Right renal pelvis (tissue), 4 donors: ENCODE measurements around the gene ABCA1. TPM values are rescaled to one million over a fixed set of nuclear protein-coding genes. Genes with fewer than 3 reads are reported as not detected.
"Not testable (repeated sequence)": the region's sequence is repeated elsewhere in the genome, so short reads cannot be mapped to it uniquely, and the experiment has no call there.

Experiments
- DNase-seq, 4 donors: peaks; one replicate each; pipeline ENCODE4 v3.0.0-alpha.2; 2013; ENCODE audit warnings: low read depth in 4 of 4, low spot score in 3 of 4, missing footprints in 1 of 4
- polyA plus RNA-seq, 4 donors: library from polyadenylated mRNA; unstranded; fragments of 120-200 nt; gene quantifications; one replicate each; pipeline ENCODE4 v1.2.1, GENCODE V29; 2013; ENCODE audit not compliant: insufficient read length in 4 of 4

Gene ABCA1
- polyA plus RNA-seq, 4 donors: 6.8 to 11.3 (median 9.7) TPM

GRCh38 chr9:104774831-104775573, 153.0 kb downstream of the ABCA1 start:
- DNase-seq: no peak

- DNase-seq: no peak
These were observed 153.8 kb downstream of the ABCA1 start for GRCh38 chr9:104774132-104774531.

GRCh38 chr9:104772714-104773510, 155.0 kb downstream of the ABCA1 start:
- no peak for DNase-seq

- DNase-seq: no peak
These were observed 158.3 kb downstream of the ABCA1 start for GRCh38 chr9:104769655-104770054.

- not testable (repeated sequence) for DNase-seq
These were observed 158.9 kb downstream of the ABCA1 start for GRCh38 chr9:104769029-104769428.

- no peak for DNase-seq
These were observed 160.4 kb downstream of the ABCA1 start for GRCh38 chr9:104767507-104767906.

- DNase-seq: no peak
These were observed 161.9 kb downstream of the ABCA1 start for GRCh38 chr9:104766025-104766424.

- DNase-seq: no peak
These were observed 162.8 kb downstream of the ABCA1 start for GRCh38 chr9:104765138-104765537.

- no peak for DNase-seq
These were observed 169.0 kb downstream of the ABCA1 start for GRCh38 chr9:104758974-104759373.

- DNase-seq: no peak
These were observed 177.7 kb downstream of the ABCA1 start for GRCh38 chr9:104750185-104750767.

- peak in 3 of 4 donors; percentile 27 to 37 (median 36) for DNase-seq
These were observed 179.5 kb downstream of the ABCA1 start for GRCh38 chr9:104748359-104749031.

GRCh38 chr9:104747565-104748358, 180.2 kb downstream of the ABCA1 start, which contains the start of gene NIPSNAP3A:
Gene NIPSNAP3A (plus strand): TSS chr9:104747683. CDS start chr9:104747793, 110 bp downstream.
- DNase-seq: peak; percentile 69 to 84 (median 74)

- DNase-seq: peak in 1 of 4 donors; percentile 15
These were observed 180.8 kb downstream of the ABCA1 start for GRCh38 chr9:104747245-104747564.

GRCh38 chr9:104746798-104747197, 181.2 kb downstream of the ABCA1 start:
- no peak for DNase-seq

- no peak for DNase-seq
These were observed 181.7 kb downstream of the ABCA1 start for GRCh38 chr9:104746285-104746684.

GRCh38 chr9:104745852-104746251, 182.1 kb downstream of the ABCA1 start:
- no peak for DNase-seq

- peak; percentile 49 to 55 (median 52) for DNase-seq
These were observed 184.5 kb downstream of the ABCA1 start for GRCh38 chr9:104743376-104743985.

- no peak for DNase-seq
These were observed 187.3 kb downstream of the ABCA1 start for GRCh38 chr9:104740621-104741020.

- DNase-seq: no peak
These were observed 189.5 kb downstream of the ABCA1 start for GRCh38 chr9:104738452-104738851.
